ENCODE measurements around the gene TMEM176B. TPM values are rescaled to one million over a fixed set of nuclear protein-coding genes. Genes with fewer than 3 reads are reported as not detected.

The TMEM176B gene
- total RNA-seq, 2 experiments from 2014 or later: not detected

- Mint-ChIP-seq H3K27ac (peak overlapping the region; percentile 98), H3K9me3 (peaks cover 1% of the 10 kb centered on the region), H3K4me3 (peak overlapping the region; percentile 60), H3K36me3 (ENCODE audit: low read depth) (no peaks in the 10 kb centered on the region), H3K4me1 (ENCODE audit: low read depth) (peaks cover 62% of the 10 kb centered on the region), H3K27me3 (ENCODE audit: low read depth) (no peaks in the 10 kb centered on the region)
- intact Hi-C loops (cut with micrococcal nuclease): loop anchor here (1.0 to 2.0 kb wide), 14 partner anchors 14 to 434 kb away; partner anchors contain the start of genes GIMAP2 and GIMAP7
- no peak for DNase-seq
- CTCF ChIA-PET: interaction anchor here (0.7 to 4.1 kb wide), 16 partner anchors 10 to 309 kb away, joined by 3 to 43 read pairs (median 6); partner anchors contain the start of genes GIMAP1, GIMAP5, GIMAP6 and GIMAP8
Measured at GRCh38 chr7:150754951-150755350, 45.2 kb downstream of the TMEM176B start.

- no peaks in the 10 kb centered on the region for H3K9me3 Mint-ChIP-seq
- H3K27me3 Mint-ChIP-seq (ENCODE audit: low read depth): no peaks in the 10 kb centered on the region
- CTCF ChIA-PET: interaction anchor here (0.7 to 4.1 kb wide), 10 partner anchors 9 to 304 kb away, joined by 3 to 43 read pairs (median 7); partner anchors contain the start of genes GIMAP2, GIMAP5, GIMAP6 and GIMAP8
- DNase-seq: peak; percentile 64
- intact Hi-C loops (cut with micrococcal nuclease): loop anchor here (1.0 to 2.0 kb wide), 5 partner anchors 21 to 273 kb away; partner anchors contain the start of genes GIMAP2 and GIMAP7
- peaks cover 71% of the 10 kb centered on the region for H3K4me1 Mint-ChIP-seq (ENCODE audit: low read depth)
- peak overlapping the region; percentile 98 for H3K27ac Mint-ChIP-seq
- no peak overlapping the region for H3K4me3 Mint-ChIP-seq
- no peaks in the 10 kb centered on the region for H3K36me3 Mint-ChIP-seq (ENCODE audit: low read depth)
Measured at GRCh38 chr7:150753826-150754603, 46.1 kb downstream of the TMEM176B start.

- peak overlapping the region; percentile 98 for H3K27ac Mint-ChIP-seq
- intact Hi-C loops (cut with micrococcal nuclease): no loop called here
- CTCF ChIA-PET: interaction anchor here (1.5 to 4.1 kb wide), 3 partner anchors 9 to 192 kb away, joined by 3 to 18 read pairs (median 9); no protein-coding TSS in a partner anchor
Measured at GRCh38 chr7:150753239-150753638, 46.9 kb downstream of the TMEM176B start.

GRCh38 chr7:150751702-150752101 lies 48.5 kb downstream of the TMEM176B start:
- no peaks in the 10 kb centered on the region for H3K27me3 Mint-ChIP-seq (ENCODE audit: low read depth)
- peak; percentile 56 for DNase-seq
- no peak overlapping the region for H3K4me3 Mint-ChIP-seq
- intact Hi-C loops (cut with micrococcal nuclease): no loop called here
- peak overlapping the region; percentile 77 for H3K27ac Mint-ChIP-seq
- no peaks in the 10 kb centered on the region for H3K9me3 Mint-ChIP-seq
- H3K4me1 Mint-ChIP-seq (ENCODE audit: low read depth): peaks cover 87% of the 10 kb centered on the region
- CTCF ChIA-PET: no interaction called here
- H3K36me3 Mint-ChIP-seq (ENCODE audit: low read depth): peaks cover 4% of the 10 kb centered on the region

More at GRCh38 chr7:150753239-150753638, 46.9 kb downstream of the TMEM176B start:
- H3K9me3 Mint-ChIP-seq: no peaks in the 10 kb centered on the region
- no peaks in the 10 kb centered on the region for H3K36me3 Mint-ChIP-seq (ENCODE audit: low read depth)
- H3K4me3 Mint-ChIP-seq: peak overlapping the region; percentile 0
- peaks cover 79% of the 10 kb centered on the region for H3K4me1 Mint-ChIP-seq (ENCODE audit: low read depth)
- H3K27me3 Mint-ChIP-seq (ENCODE audit: low read depth): no peaks in the 10 kb centered on the region
- no peak for DNase-seq

- no peak overlapping the region for H3K4me3 Mint-ChIP-seq
- H3K27ac Mint-ChIP-seq: peak overlapping the region; percentile 93
- peak; percentile 66 for DNase-seq
Measured at GRCh38 chr7:150748376-150748775, 51.8 kb downstream of the TMEM176B start.

GRCh38 chr7:150746921-150747320 lies 53.2 kb downstream of the TMEM176B start:
- Mint-ChIP-seq H3K9me3 (no peaks in the 10 kb centered on the region), H3K4me3 (peak overlapping the region; percentile 37), H3K27me3 (ENCODE audit: low read depth) (no peaks in the 10 kb centered on the region), H3K27ac (peak overlapping the region; percentile 93), H3K4me1 (ENCODE audit: low read depth) (peaks cover 92% of the 10 kb centered on the region), H3K36me3 (ENCODE audit: low read depth) (peaks cover 39% of the 10 kb centered on the region)
- CTCF ChIA-PET: interaction anchor here (1.0 to 2.5 kb wide), 3 partner anchors 9 to 298 kb away, joined by 3 to 9 read pairs (median 3); partner anchors contain the start of gene GIMAP5
- DNase-seq: no peak
- intact Hi-C loops (cut with micrococcal nuclease): loop anchor here (10.0 kb wide), 1 partner anchor 872 kb away; the partner anchor contains the start of gene ATP6V0E2

More at GRCh38 chr7:150748376-150748775, 51.8 kb downstream of the TMEM176B start:
- H3K36me3 Mint-ChIP-seq (ENCODE audit: low read depth): peaks cover 24% of the 10 kb centered on the region
- intact Hi-C loops (cut with micrococcal nuclease): loop anchor here (10.0 kb wide), 1 partner anchor 874 kb away; the partner anchor contains the start of gene ATP6V0E2
- CTCF ChIA-PET: interaction anchor here (0.7 to 2.5 kb wide), 3 partner anchors 11 to 315 kb away, joined by 3 to 9 read pairs (median 3); partner anchors contain the start of gene GIMAP5
- H3K27me3 Mint-ChIP-seq (ENCODE audit: low read depth): no peaks in the 10 kb centered on the region
- peaks cover 89% of the 10 kb centered on the region for H3K4me1 Mint-ChIP-seq (ENCODE audit: low read depth)
- H3K9me3 Mint-ChIP-seq: no peaks in the 10 kb centered on the region

GRCh38 chr7:150745876-150746275 lies 54.3 kb downstream of the TMEM176B start:
- H3K27me3 Mint-ChIP-seq (ENCODE audit: low read depth): no peaks in the 10 kb centered on the region
- intact Hi-C loops (cut with micrococcal nuclease): loop anchor here (10.0 kb wide), 1 partner anchor 871 kb away; the partner anchor contains the start of gene ATP6V0E2
- no peak for DNase-seq
- CTCF ChIA-PET: interaction anchor here (0.7 to 0.8 kb wide), 2 partner anchors 177 to 264 kb away, joined by 3 read pairs; no protein-coding TSS in a partner anchor
- no peaks in the 10 kb centered on the region for H3K9me3 Mint-ChIP-seq
- peak overlapping the region; percentile 95 for H3K27ac Mint-ChIP-seq
- H3K4me3 Mint-ChIP-seq: peak overlapping the region; percentile 82
- peaks cover 98% of the 10 kb centered on the region for H3K4me1 Mint-ChIP-seq (ENCODE audit: low read depth)
- H3K36me3 Mint-ChIP-seq (ENCODE audit: low read depth): peaks cover 49% of the 10 kb centered on the region

- CTCF ChIA-PET: interaction anchor here (0.9 to 1.9 kb wide), 3 partner anchors 9 to 76 kb away, joined by 3 to 9 read pairs (median 4); no protein-coding TSS in a partner anchor
- H3K4me1 Mint-ChIP-seq (ENCODE audit: low read depth): peaks cover 98% of the 10 kb centered on the region
- no peaks in the 10 kb centered on the region for H3K9me3 Mint-ChIP-seq
- no peak for DNase-seq
- peak overlapping the region; percentile 82 for H3K4me3 Mint-ChIP-seq
- no peaks in the 10 kb centered on the region for H3K27me3 Mint-ChIP-seq (ENCODE audit: low read depth)
- intact Hi-C loops (cut with micrococcal nuclease): loop anchor here (10.0 kb wide), 1 partner anchor 870 kb away; the partner anchor contains the start of gene ATP6V0E2
- peaks cover 57% of the 10 kb centered on the region for H3K36me3 Mint-ChIP-seq (ENCODE audit: low read depth)
- peak overlapping the region; percentile 95 for H3K27ac Mint-ChIP-seq
Measured at GRCh38 chr7:150745086-150745485, 55.1 kb downstream of the TMEM176B start.

GRCh38 chr7:150744041-150744656 lies 56.0 kb downstream of the TMEM176B start:
- peaks cover 93% of the 10 kb centered on the region for H3K4me1 Mint-ChIP-seq (ENCODE audit: low read depth)
- intact Hi-C loops (cut with micrococcal nuclease): loop anchor here (10.0 kb wide), 1 partner anchor 869 kb away; the partner anchor contains the start of gene ATP6V0E2
- no peaks in the 10 kb centered on the region for H3K27me3 Mint-ChIP-seq (ENCODE audit: low read depth)
- peak overlapping the region; percentile 82 for H3K4me3 Mint-ChIP-seq
- no peak for DNase-seq
- CTCF ChIA-PET: interaction anchor here (0.5 to 1.9 kb wide), 7 partner anchors 10 to 392 kb away, joined by 3 to 9 read pairs (median 4); partner anchors contain the start of gene GIMAP1
- H3K27ac Mint-ChIP-seq: peak overlapping the region; percentile 95
- H3K36me3 Mint-ChIP-seq (ENCODE audit: low read depth): peaks cover 64% of the 10 kb centered on the region
- no peaks in the 10 kb centered on the region for H3K9me3 Mint-ChIP-seq

- intact Hi-C loops (cut with micrococcal nuclease): loop anchor here (10.0 kb wide), 1 partner anchor 868 kb away; the partner anchor contains the start of gene ATP6V0E2
- CTCF ChIA-PET: interaction anchor here (0.6 to 2.1 kb wide), 8 partner anchors 12 to 295 kb away, joined by 3 to 12 read pairs (median 5); partner anchors contain the start of genes GIMAP1 and GIMAP4
- Mint-ChIP-seq H3K27me3 (ENCODE audit: low read depth) (no peaks in the 10 kb centered on the region), H3K27ac (peak overlapping the region; percentile 95), H3K36me3 (ENCODE audit: low read depth) (peaks cover 74% of the 10 kb centered on the region), H3K4me1 (ENCODE audit: low read depth) (peaks cover 76% of the 10 kb centered on the region), H3K4me3 (peak overlapping the region; percentile 82), H3K9me3 (no peaks in the 10 kb centered on the region)
- peak; percentile 66 for DNase-seq
Measured at GRCh38 chr7:150742286-150742968, 57.7 kb downstream of the TMEM176B start.
